OCI-LY1 (cell line): ENCODE measurements around the gene UTP3.
"Not testable (repeated sequence)": the region's sequence is repeated elsewhere in the genome, so short reads cannot be mapped to it uniquely, and the experiment has no call there.

Experiments used
- H2AFZ ChIP-seq: fragments of 200-600 bp; sonication (generic), shearing (Covaris generic); 2 replicates; pipeline ENCODE4 v1.6.0; 2014; ENCODE audit warnings: antibody characterized with exemption, mild to moderate bottlenecking, low read length
- H3F3A ChIP-seq: fragments of 200-600 bp; sonication (generic), shearing (Covaris generic); 2 replicates; pipeline ENCODE4 v1.6.0; 2014; ENCODE audit warnings: mild to moderate bottlenecking, antibody characterized with exemption, low read length, moderate library complexity; ENCODE audit not compliant: insufficient read depth
- H3K27ac ChIP-seq: fragments of 200-600 bp; sonication (generic); 2 replicates; pipeline ENCODE4 v1.5.1; 2014; ENCODE audit warnings: low read length, mixed run types, mild to moderate bottlenecking, low read depth; ENCODE audit not compliant: poor library complexity, severe bottlenecking
- H3K27me3 ChIP-seq: fragments of 200-600 bp; sonication (generic); 2 replicates; pipeline ENCODE4 v1.6.0; 2014; ENCODE audit warnings: antibody characterized with exemption, mild to moderate bottlenecking, low read length, moderate library complexity; ENCODE audit not compliant: insufficient read depth
- H3K36me3 ChIP-seq: fragments of 200-600 bp; sonication (generic); 2 replicates; pipeline ENCODE4 v1.6.1; 2014; ENCODE audit warnings: mild to moderate bottlenecking, antibody characterized with exemption, low read length, moderate library complexity, mixed read lengths; ENCODE audit not compliant: insufficient read depth
- H3K4me1 ChIP-seq: fragments of 200-600 bp; sonication (generic); 2 replicates; pipeline ENCODE4 v1.5.1; 2014; ENCODE audit warnings: mild to moderate bottlenecking, low read length, moderate library complexity; ENCODE audit not compliant: insufficient read depth, severe bottlenecking
- H3K4me2 ChIP-seq: fragments of 200-600 bp; sonication (generic), shearing (Covaris generic); 2 replicates; pipeline ENCODE4 v1.6.1; 2014; ENCODE audit warnings: low read length
- H3K4me3 ChIP-seq: fragments of 200-600 bp; sonication (generic); 2 replicates; pipeline ENCODE4 v1.5.1; 2014; ENCODE audit warnings: low read length, low read depth, mild to moderate bottlenecking, mixed read lengths; ENCODE audit not compliant: poor library complexity, severe bottlenecking
- H3K79me2 ChIP-seq: fragments of 200-600 bp; shearing (Covaris generic); 2 replicates; pipeline ENCODE4 v1.6.1; 2016; ENCODE audit warnings: mixed run types, low read length, mixed read lengths; ENCODE audit not compliant: insufficient read depth
- H3K9ac ChIP-seq: fragments of 200-600 bp; sonication (generic), shearing (Covaris generic); 2 replicates; pipeline ENCODE4 v1.6.1; 2014; ENCODE audit warnings: mild to moderate bottlenecking, low read length, mixed read lengths
- H3K9me2 ChIP-seq: fragments of 200-600 bp; sonication (generic), shearing (Covaris generic); 2 replicates; pipeline ENCODE4 v1.6.1; 2014; ENCODE audit warnings: low read depth, mild to moderate bottlenecking, low read length, mixed read lengths
- H3K9me3 ChIP-seq: fragments of 200-600 bp; shearing (Covaris generic); 2 replicates; pipeline ENCODE4 v1.6.1; 2014; ENCODE audit warnings: low read length, mixed read lengths
- H4K20me1 ChIP-seq: fragments of 200-600 bp; sonication (generic), shearing (Covaris generic); 2 replicates; pipeline ENCODE4 v1.6.0; 2016; ENCODE audit warnings: mild to moderate bottlenecking, low read length; ENCODE audit not compliant: insufficient read depth
- EZH2 ChIP-seq: fragments of 200-600 bp; sonication (generic), shearing (Covaris generic); IDR thresholded peaks from 2 replicates; pipeline ENCODE4 v1.8.0; 2017; ENCODE audit warnings: borderline replicate concordance, mixed run types, mild to moderate bottlenecking, antibody characterized with exemption, low read length, moderate library complexity, mixed read lengths
- TF ChIP-seq, protein P1 (sequence below): fragments of 200-600 bp; sonication (generic), shearing (Covaris generic); IDR thresholded peaks from 2 replicates; pipeline ENCODE4 v1.5.1; 2017; ENCODE audit warnings: mild to moderate bottlenecking, antibody characterized with exemption, low read length, moderate library complexity, mixed read lengths

The UTP3 gene

DNA sequence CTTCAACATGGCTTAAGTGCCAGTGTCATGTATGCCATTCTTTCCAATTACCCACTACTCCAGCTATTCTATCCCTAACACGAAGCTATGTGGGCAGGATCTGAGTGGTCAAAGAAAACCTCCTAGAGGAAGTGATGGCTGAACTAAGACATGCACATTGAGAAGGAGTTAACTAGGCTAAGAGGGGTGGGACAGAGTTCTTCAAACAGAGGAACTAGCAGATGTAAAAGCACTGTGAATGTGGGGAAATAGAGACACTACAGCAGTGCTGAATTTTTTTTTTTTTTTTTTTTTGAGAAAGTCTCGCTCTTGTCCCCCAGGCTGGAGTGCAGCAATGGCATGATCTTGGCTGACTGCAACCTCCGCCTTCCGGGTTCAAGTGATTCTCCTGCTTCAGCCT lies 28.2 kb upstream of the UTP3 start:
- H3K27me3 ChIP-seq, result no peaks in the 10 kb centered on the region
- no peaks in the 10 kb centered on the region for H3K9me2 ChIP-seq
- H3K27ac ChIP-seq, result peak overlapping the region; percentile 95
- peak overlapping the region; percentile 99 for H3K9ac ChIP-seq
- H3K4me1 ChIP-seq, result peaks cover 78% of the 10 kb centered on the region
- TF ChIP-seq, protein P1, sequence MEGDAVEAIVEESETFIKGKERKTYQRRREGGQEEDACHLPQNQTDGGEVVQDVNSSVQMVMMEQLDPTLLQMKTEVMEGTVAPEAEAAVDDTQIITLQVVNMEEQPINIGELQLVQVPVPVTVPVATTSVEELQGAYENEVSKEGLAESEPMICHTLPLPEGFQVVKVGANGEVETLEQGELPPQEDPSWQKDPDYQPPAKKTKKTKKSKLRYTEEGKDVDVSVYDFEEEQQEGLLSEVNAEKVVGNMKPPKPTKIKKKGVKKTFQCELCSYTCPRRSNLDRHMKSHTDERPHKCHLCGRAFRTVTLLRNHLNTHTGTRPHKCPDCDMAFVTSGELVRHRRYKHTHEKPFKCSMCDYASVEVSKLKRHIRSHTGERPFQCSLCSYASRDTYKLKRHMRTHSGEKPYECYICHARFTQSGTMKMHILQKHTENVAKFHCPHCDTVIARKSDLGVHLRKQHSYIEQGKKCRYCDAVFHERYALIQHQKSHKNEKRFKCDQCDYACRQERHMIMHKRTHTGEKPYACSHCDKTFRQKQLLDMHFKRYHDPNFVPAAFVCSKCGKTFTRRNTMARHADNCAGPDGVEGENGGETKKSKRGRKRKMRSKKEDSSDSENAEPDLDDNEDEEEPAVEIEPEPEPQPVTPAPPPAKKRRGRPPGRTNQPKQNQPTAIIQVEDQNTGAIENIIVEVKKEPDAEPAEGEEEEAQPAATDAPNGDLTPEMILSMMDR, result no peak
- no peak for TF ChIP-seq EZH2
- H4K20me1 ChIP-seq, result no peaks in the 10 kb centered on the region
- H3K4me3 ChIP-seq, result peak overlapping the region; percentile 97
- peaks cover 77% of the 10 kb centered on the region for H3K79me2 ChIP-seq
- peak overlapping the region; percentile 95 for H3K4me2 ChIP-seq
- peaks cover 94% of the 10 kb centered on the region for H3K36me3 ChIP-seq
- H3F3A ChIP-seq, result peaks cover 35% of the 10 kb centered on the region
- H2AFZ ChIP-seq, result no peak overlapping the region
- H3K9me3 ChIP-seq, result no peaks in the 10 kb centered on the region

DNA sequence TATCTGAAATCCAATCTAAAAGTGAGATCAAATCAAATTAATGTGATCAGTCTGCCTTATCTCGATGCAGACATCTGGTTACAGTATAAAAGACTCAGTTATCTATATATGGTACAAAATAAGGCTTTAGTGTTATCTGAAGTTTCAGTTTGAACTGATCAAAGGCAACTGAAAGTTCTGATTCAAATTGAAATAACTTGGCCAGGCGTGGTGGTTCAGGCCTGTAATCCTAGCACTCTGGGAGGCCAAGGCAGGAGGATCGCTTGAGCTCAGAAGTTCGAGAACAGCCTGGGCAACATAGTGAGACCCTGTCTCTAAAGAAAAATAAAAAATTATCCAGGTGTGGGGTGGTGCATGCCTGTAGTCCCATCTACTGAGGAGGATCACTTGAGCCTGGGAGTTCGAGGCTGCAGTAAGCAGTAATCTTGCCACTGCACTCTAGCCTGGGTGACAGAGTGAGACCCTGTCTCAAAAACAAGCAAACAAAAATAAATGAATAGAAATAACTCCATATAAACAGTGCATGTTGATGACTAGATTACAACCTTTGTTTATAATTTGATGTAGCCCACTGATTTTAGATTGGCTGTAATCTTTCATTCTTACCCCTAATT lies 26.9 kb upstream of the UTP3 start:
- H2AFZ ChIP-seq, H3K9me3 ChIP-seq, H3K27me3 ChIP-seq, H4K20me1 ChIP-seq, H3K9me2 ChIP-seq: not testable (repeated sequence)
- peaks cover 91% of the 10 kb centered on the region for H3K36me3 ChIP-seq
- peaks cover 65% of the 10 kb centered on the region for H3K4me1 ChIP-seq
- H3K79me2 ChIP-seq, result peaks cover 90% of the 10 kb centered on the region
- peak overlapping the region; percentile 99 for H3K9ac ChIP-seq
- peaks cover 24% of the 10 kb centered on the region for H3F3A ChIP-seq
- peak overlapping the region; percentile 95 for H3K4me2 ChIP-seq
- peak overlapping the region; percentile 95 for H3K27ac ChIP-seq
- H3K4me3 ChIP-seq, result peak overlapping the region; percentile 97

DNA sequence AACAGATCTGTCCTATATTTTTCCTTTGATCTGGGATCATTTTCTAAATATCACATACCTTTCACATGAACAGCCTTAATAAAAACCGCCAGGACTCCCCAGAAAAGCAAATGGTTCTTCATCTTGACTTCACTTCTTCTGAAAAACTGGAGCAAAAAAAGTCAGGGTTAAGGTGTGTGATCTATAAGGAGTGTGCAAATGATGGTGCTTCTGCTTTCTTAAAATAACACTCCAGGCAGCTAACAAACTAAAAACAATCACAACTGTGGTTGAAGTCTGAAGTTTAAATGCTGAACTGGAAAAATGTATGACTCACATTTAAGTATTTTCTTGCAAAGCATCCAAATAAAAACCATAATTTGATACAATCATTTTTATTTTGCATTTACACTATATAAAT lies 22.0 kb upstream of the UTP3 start, which contains the start of gene JCHAIN:
JCHAIN (minus strand) TSS at position 140 of the 400 bp plus-strand sequence; CDS start at position 122, 18 bp downstream.
- H3K79me2 ChIP-seq, result peaks cover 58% of the 10 kb centered on the region
- H3K27me3 ChIP-seq, result no peaks in the 10 kb centered on the region
- H4K20me1 ChIP-seq, result no peaks in the 10 kb centered on the region
- TF ChIP-seq, protein P1, result no peak
- no peaks in the 10 kb centered on the region for H3K9me2 ChIP-seq
- H3K9me3 ChIP-seq, result no peaks in the 10 kb centered on the region
- H3K4me1 ChIP-seq, result peaks cover 64% of the 10 kb centered on the region
- peak within 1 kb of the TSS; percentile 95 for H3K27ac ChIP-seq
- H3K36me3 ChIP-seq, result peaks cover 44% of the 10 kb centered on the region
- H3K9ac ChIP-seq, result peak within 1 kb of the TSS; percentile 99
- H3K4me2 ChIP-seq, result peak within 1 kb of the TSS; percentile 95
- peak within 1 kb of the TSS; percentile 97 for H3K4me3 ChIP-seq
- no peak within 1 kb of the TSS for H2AFZ ChIP-seq
- 0 out of 2 replicates have a peak, but pooled peaks cover 6% of the 10 kb centered on the region for H3F3A ChIP-seq
